ENCODE data around the gene NECTIN4.
"Not testable (repeated sequence)": the region's sequence is repeated elsewhere in the genome, so short reads cannot be mapped to it uniquely, and the experiment has no call there.

DNA sequence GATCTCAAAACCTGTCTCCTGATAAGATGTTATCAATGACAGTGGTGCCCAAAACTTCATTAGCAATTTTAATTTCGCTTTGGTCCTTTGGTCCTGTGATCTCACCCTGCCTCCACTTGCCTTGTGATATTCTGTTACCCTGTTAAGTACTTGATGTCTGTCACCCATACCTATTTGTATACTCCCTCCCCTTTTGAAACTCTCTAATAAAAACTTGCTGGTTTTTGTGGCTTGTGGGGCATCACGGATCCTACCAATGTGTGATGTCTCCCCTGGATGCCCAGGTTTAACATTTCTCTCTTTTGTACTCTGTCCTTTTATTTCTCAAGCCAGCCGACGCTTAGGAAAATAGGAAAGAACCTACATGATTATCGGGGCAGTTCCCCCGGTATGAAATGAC lies 25.4 kb downstream of the NECTIN4 start:
- TF ChIP-seq RAD51 (IDR thresholded peaks at IDR 0.05); ZNF24 (IDR thresholded peaks at IDR 0.05); EZH2 (IDR thresholded peaks at IDR 0.05; ENCODE audit: borderline replicate concordance, control insufficient read depth, low read depth, low read length); SMAD5 (IDR thresholded peaks at IDR 0.05; ENCODE audit: low read depth); POLR2A (IDR thresholded peaks at IDR 0.05; ENCODE audit: low read depth, low read length): not testable (repeated sequence)
- TF ChIP-seq, protein P1, sequence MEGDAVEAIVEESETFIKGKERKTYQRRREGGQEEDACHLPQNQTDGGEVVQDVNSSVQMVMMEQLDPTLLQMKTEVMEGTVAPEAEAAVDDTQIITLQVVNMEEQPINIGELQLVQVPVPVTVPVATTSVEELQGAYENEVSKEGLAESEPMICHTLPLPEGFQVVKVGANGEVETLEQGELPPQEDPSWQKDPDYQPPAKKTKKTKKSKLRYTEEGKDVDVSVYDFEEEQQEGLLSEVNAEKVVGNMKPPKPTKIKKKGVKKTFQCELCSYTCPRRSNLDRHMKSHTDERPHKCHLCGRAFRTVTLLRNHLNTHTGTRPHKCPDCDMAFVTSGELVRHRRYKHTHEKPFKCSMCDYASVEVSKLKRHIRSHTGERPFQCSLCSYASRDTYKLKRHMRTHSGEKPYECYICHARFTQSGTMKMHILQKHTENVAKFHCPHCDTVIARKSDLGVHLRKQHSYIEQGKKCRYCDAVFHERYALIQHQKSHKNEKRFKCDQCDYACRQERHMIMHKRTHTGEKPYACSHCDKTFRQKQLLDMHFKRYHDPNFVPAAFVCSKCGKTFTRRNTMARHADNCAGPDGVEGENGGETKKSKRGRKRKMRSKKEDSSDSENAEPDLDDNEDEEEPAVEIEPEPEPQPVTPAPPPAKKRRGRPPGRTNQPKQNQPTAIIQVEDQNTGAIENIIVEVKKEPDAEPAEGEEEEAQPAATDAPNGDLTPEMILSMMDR (IDR thresholded peaks at IDR 0.05 in 2 of 3, conservative IDR thresholded peaks at IDR 0.05 in 1 of 3; ENCODE audit: control insufficient read depth in 2 of 3, extremely low read depth in 1 of 3, insufficient read depth in 1 of 3, low read depth in 3 of 3, low read length in 3 of 3) = not testable (repeated sequence)
- TF ChIP-seq, protein P2, sequence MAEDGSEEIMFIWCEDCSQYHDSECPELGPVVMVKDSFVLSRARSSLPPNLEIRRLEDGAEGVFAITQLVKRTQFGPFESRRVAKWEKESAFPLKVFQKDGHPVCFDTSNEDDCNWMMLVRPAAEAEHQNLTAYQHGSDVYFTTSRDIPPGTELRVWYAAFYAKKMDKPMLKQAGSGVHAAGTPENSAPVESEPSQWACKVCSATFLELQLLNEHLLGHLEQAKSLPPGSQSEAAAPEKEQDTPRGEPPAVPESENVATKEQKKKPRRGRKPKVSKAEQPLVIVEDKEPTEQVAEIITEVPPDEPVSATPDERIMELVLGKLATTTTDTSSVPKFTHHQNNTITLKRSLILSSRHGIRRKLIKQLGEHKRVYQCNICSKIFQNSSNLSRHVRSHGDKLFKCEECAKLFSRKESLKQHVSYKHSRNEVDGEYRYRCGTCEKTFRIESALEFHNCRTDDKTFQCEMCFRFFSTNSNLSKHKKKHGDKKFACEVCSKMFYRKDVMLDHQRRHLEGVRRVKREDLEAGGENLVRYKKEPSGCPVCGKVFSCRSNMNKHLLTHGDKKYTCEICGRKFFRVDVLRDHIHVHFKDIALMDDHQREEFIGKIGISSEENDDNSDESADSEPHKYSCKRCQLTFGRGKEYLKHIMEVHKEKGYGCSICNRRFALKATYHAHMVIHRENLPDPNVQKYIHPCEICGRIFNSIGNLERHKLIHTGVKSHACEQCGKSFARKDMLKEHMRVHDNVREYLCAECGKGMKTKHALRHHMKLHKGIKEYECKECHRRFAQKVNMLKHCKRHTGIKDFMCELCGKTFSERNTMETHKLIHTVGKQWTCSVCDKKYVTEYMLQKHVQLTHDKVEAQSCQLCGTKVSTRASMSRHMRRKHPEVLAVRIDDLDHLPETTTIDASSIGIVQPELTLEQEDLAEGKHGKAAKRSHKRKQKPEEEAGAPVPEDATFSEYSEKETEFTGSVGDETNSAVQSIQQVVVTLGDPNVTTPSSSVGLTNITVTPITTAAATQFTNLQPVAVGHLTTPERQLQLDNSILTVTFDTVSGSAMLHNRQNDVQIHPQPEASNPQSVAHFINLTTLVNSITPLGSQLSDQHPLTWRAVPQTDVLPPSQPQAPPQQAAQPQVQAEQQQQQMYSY (CRISPR knock-in tag; IDR thresholded peaks at IDR 0.05) = not testable (repeated sequence)
- TF ChIP-seq, protein P3, sequence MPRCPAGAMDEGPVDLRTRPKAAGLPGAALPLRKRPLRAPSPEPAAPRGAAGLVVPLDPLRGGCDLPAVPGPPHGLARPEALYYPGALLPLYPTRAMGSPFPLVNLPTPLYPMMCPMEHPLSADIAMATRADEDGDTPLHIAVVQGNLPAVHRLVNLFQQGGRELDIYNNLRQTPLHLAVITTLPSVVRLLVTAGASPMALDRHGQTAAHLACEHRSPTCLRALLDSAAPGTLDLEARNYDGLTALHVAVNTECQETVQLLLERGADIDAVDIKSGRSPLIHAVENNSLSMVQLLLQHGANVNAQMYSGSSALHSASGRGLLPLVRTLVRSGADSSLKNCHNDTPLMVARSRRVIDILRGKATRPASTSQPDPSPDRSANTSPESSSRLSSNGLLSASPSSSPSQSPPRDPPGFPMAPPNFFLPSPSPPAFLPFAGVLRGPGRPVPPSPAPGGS (IDR thresholded peaks at IDR 0.05; ENCODE audit: borderline replicate concordance, insufficient read depth, low read depth, low read length, poor library complexity, severe bottlenecking) = not testable (repeated sequence)

All from GM12878 (cell line).